ENCODE results near the gene TIMP1.

The TIMP1 gene

DNA sequence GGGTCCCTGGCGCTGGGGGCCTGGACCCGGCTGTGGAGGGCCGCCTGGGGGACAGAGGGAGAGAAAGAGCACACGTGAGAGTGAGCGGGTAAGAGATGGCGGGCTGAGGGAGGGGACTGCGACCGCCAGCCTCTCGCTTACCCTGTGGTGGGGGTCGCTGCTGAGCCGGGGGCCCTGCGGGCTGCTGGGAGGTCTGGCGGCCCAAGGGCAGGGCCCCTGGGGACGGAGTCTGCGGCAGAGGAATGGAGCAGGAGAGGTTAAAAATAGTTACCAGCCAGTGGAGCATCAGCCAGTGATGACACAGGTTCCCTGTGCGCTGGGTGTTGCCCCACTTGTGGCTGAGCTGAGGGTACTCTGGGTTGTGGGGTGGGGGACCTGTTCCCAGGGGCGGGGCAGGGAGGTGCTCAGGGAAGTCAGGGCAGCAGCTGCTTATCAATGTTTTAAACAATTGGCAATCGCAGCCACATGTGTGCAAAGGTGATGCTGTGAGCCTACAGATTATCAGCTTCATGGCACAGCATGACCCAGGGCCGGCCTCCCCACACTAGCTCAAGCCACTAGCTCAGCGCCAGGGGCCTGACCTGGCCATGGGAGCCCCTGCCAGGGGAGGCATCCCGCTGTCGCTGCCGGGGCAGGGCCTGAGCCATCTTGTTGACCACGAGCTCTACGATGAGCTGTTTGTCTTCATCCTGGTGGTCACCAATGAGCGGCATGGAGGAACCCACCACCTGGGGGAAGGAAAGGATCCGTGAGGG, 7.5 kb upstream of the TIMP1 start:
- CTCF ChIA-PET = interaction anchor here (0.7 kb wide), 1 partner anchor 34 kb away, joined by 3 read pairs; no protein-coding TSS in a partner anchor
- POLR2A ChIA-PET = interaction anchor here (0.9 kb wide), 1 partner anchor 19 kb away, joined by 6 read pairs; no protein-coding TSS in a partner anchor
- Histone ChIP-seq H3K4me1 (ENCODE audit: control insufficient read depth, insufficient read depth, low read length) (no peaks in the 10 kb centered on the region), H3K4me3 (ENCODE audit: low read depth, low read length) (no peak overlapping the region), H3K36me3 (ENCODE audit: control insufficient read depth in 2 of 2, insufficient read depth in 1 of 2, low read length in 2 of 2) (peaks cover 0 to 19% of the 10 kb centered on the region in 2 experiments; a peak in 1 of 3 replicates), H3K9me3 (ENCODE audit: control insufficient read depth, insufficient read depth, low read depth, low read length) (no peaks in the 10 kb centered on the region), H3K27ac (ENCODE audit: extremely low read depth, low read depth, low read length) (no peak overlapping the region)
- TF ChIP-seq, protein P1, sequence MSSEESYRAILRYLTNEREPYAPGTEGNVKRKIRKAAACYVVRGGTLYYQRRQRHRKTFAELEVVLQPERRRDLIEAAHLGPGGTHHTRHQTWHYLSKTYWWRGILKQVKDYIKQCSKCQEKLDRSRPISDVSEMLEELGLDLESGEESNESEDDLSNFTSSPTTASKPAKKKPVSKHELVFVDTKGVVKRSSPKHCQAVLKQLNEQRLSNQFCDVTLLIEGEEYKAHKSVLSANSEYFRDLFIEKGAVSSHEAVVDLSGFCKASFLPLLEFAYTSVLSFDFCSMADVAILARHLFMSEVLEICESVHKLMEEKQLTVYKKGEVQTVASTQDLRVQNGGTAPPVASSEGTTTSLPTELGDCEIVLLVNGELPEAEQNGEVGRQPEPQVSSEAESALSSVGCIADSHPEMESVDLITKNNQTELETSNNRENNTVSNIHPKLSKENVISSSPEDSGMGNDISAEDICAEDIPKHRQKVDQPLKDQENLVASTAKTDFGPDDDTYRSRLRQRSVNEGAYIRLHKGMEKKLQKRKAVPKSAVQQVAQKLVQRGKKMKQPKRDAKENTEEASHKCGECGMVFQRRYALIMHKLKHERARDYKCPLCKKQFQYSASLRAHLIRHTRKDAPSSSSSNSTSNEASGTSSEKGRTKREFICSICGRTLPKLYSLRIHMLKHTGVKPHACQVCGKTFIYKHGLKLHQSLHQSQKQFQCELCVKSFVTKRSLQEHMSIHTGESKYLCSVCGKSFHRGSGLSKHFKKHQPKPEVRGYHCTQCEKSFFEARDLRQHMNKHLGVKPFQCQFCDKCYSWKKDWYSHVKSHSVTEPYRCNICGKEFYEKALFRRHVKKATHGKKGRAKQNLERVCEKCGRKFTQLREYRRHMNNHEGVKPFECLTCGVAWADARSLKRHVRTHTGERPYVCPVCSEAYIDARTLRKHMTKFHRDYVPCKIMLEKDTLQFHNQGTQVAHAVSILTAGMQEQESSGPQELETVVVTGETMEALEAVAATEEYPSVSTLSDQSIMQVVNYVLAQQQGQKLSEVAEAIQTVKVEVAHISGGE (tag by site-specific recombination; conservative IDR thresholded peaks at IDR 0.05; ENCODE audit: low read depth) = no peak
- TF ChIP-seq ZNF248 (tag by site-specific recombination; IDR thresholded peaks at IDR 0.05) = no peak
- TF ChIP-seq MZF1 (tag by site-specific recombination; IDR thresholded peaks at IDR 0.05; ENCODE audit: borderline replicate concordance) = no peak
- no peak for TF ChIP-seq IKZF3 (tag by site-specific recombination; IDR thresholded peaks at IDR 0.05)
- no peak for TF ChIP-seq ZNF837 (tag by site-specific recombination; IDR thresholded peaks at IDR 0.05)
- TF ChIP-seq, protein P2, sequence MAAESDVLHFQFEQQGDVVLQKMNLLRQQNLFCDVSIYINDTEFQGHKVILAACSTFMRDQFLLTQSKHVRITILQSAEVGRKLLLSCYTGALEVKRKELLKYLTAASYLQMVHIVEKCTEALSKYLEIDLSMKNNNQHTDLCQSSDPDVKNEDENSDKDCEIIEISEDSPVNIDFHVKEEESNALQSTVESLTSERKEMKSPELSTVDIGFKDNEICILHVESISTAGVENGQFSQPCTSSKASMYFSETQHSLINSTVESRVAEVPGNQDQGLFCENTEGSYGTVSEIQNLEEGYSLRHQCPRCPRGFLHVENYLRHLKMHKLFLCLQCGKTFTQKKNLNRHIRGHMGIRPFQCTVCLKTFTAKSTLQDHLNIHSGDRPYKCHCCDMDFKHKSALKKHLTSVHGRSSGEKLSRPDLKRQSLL (tag by site-specific recombination; IDR thresholded peaks at IDR 0.05) = no peak
- TF ChIP-seq ZNF366 (tag by site-specific recombination; conservative IDR thresholded peaks at IDR 0.05) = no peak
- TF ChIP-seq SCRT1 (tag by site-specific recombination; IDR thresholded peaks at IDR 0.05; ENCODE audit: borderline replicate concordance) = no peak
- TF ChIP-seq, protein P3, sequence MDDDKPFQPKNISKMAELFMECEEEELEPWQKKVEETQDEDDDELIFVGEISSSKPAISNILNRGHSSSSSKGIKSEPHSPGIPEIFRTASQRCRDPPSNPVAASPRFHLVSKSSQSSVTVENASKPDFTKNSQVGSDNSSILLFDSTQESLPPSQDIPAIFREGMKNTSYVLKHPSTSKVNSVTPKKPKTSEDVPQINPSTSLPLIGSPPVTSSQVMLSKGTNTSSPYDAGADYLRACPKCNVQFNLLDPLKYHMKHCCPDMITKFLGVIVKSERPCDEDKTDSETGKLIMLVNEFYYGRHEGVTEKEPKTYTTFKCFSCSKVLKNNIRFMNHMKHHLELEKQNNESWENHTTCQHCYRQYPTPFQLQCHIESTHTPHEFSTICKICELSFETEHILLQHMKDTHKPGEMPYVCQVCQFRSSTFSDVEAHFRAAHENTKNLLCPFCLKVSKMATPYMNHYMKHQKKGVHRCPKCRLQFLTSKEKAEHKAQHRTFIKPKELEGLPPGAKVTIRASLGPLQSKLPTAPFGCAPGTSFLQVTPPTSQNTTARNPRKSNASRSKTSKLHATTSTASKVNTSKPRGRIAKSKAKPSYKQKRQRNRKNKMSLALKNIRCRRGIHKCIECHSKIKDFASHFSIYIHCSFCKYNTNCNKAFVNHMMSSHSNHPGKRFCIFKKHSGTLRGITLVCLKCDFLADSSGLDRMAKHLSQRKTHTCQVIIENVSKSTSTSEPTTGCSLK (tag by site-specific recombination; IDR thresholded peaks at IDR 0.05) = no peak
- TF ChIP-seq, protein P4, sequence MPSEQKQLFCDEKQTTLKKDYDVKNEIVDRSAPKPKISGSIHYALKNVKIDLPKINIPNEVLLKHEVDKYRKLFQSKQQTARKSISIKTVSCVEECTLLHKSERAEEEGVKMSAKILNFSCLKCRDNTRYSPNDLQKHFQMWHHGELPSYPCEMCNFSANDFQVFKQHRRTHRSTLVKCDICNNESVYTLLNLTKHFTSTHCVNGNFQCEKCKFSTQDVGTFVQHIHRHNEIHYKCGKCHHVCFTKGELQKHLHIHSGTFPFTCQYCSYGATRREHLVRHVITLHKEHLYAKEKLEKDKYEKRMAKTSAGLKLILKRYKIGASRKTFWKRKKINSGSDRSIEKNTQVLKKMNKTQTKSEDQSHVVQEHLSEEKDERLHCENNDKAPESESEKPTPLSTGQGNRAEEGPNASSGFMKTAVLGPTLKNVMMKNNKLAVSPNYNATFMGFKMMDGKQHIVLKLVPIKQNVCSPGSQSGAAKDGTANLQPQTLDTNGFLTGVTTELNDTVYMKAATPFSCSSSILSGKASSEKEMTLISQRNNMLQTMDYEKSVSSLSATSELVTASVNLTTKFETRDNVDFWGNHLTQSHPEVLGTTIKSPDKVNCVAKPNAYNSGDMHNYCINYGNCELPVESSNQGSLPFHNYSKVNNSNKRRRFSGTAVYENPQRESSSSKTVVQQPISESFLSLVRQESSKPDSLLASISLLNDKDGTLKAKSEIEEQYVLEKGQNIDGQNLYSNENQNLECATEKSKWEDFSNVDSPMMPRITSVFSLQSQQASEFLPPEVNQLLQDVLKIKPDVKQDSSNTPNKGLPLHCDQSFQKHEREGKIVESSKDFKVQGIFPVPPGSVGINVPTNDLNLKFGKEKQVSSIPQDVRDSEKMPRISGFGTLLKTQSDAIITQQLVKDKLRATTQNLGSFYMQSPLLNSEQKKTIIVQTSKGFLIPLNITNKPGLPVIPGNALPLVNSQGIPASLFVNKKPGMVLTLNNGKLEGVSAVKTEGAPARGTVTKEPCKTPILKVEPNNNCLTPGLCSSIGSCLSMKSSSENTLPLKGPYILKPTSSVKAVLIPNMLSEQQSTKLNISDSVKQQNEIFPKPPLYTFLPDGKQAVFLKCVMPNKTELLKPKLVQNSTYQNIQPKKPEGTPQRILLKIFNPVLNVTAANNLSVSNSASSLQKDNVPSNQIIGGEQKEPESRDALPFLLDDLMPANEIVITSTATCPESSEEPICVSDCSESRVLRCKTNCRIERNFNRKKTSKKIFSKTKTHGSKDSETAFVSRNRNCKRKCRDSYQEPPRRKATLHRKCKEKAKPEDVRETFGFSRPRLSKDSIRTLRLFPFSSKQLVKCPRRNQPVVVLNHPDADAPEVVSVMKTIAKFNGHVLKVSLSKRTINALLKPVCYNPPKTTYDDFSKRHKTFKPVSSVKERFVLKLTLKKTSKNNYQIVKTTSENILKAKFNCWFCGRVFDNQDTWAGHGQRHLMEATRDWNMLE (tag by site-specific recombination; conservative IDR thresholded peaks at IDR 0.05; ENCODE audit: low read depth) = no peak
